ENCODE results near the gene VSTM2B. TPM values are rescaled to one million over a fixed set of nuclear protein-coding genes. Genes with fewer than 3 reads are reported as not detected.

VSTM2B gene
- polyA plus RNA-seq, 1 of the 3 experiments (the other 2 are of a cell fraction) = not detected

DNA sequence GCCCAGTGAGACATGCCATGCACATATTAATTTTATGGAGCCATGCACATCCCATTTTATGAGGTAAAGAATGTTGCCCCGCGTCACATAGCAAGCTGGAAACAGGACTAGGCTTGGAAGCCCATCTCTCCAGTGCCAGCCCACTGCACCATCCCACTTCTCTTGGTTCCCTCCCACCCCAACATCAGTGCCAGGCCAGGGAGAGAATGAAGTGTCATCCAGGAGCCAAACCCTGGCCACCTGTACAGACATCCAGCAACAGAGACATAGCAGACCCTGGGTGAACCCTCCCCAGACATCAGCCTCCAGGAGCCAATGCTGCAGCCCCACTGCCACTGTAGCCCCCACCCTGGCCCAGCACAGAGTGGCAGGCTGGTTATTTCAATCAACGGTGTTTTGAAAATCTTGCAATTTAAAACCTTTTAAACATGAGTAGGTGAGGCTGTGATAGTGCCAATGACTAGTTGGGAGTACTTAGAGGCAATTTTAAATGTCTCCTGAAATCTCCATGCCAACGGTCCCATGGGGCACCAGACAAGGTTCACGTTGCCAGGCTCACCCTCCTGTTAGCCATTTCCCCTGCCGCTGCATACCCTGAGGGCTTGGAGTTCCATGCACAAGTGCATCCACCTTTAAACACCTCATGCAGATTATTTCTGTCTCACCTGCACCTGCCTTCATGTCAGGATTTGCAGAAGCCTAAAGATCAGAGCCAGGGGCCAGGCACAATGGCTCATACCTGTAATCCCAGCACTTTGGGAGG is 34.7 kb downstream of the VSTM2B start:
- Histone ChIP-seq H3K27me3 (ENCODE audit: insufficient read depth) (peaks cover 17% of the 10 kb centered on the region), H3K4me2 (no peak overlapping the region), H3K4me1 (ENCODE audit: control insufficient read depth in 1 of 2, insufficient read depth in 2 of 2, low read depth in 1 of 2, low read length in 1 of 2) (no peaks in the 10 kb centered on the region), H3K9me2 (no peaks in the 10 kb centered on the region), H3K27ac (ENCODE audit: low read depth in 2 of 2, low read length in 1 of 2) (no peak overlapping the region), H3K79me2 (ENCODE audit: insufficient read depth) (no peaks in the 10 kb centered on the region), H3K9me3 (no peaks in the 10 kb centered on the region), H3K9ac (no peak overlapping the region), H3K4me3 (ENCODE audit: low read depth in 2 of 2, low read length in 1 of 2) (no peak overlapping the region), H2AFZ (ENCODE audit: low read depth) (no peak overlapping the region), H3K36me3 (replicated peaks in 1 of 2; ENCODE audit: control insufficient read depth in 1 of 2, insufficient read depth in 2 of 2, low read length in 1 of 2) (no peaks in the 10 kb centered on the region), H3F3A (replicated peaks; ENCODE audit: insufficient read depth) (no peaks in the 10 kb centered on the region), H4K20me1 (ENCODE audit: insufficient read depth) (no peaks in the 10 kb centered on the region)
- DNase-seq = no peak
- CTCF ChIA-PET = no interaction called here
- WGBS (ENCODE audit: low lambda C conversion rate) = 5% methylated on average over 6 of the region's 6 CpGs
- POLR2A ChIA-PET = no interaction called here
- TF ChIP-seq FOXM1 (IDR thresholded peaks at IDR 0.05; ENCODE audit: low read depth) = no peak
- TF ChIP-seq, protein P1, sequence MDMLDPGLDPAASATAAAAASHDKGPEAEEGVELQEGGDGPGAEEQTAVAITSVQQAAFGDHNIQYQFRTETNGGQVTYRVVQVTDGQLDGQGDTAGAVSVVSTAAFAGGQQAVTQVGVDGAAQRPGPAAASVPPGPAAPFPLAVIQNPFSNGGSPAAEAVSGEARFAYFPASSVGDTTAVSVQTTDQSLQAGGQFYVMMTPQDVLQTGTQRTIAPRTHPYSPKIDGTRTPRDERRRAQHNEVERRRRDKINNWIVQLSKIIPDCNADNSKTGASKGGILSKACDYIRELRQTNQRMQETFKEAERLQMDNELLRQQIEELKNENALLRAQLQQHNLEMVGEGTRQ (IDR thresholded peaks at IDR 0.05; ENCODE audit: borderline replicate concordance, low read depth, low read length) = no peak

- WGBS (ENCODE audit: low lambda C conversion rate) = 6% methylated on average over 5 of the region's 9 CpGs
Measured at GRCh38 chr19:29561601-29562000, 35.8 kb downstream of the VSTM2B start.

More at GRCh38 chr19:29561601-29562000, 35.8 kb downstream of the VSTM2B start:
- Histone ChIP-seq H4K20me1 (ENCODE audit: insufficient read depth) (no peaks in the 10 kb centered on the region), H3K27me3 (ENCODE audit: insufficient read depth) (peaks cover 21% of the 10 kb centered on the region), H3K27ac (ENCODE audit: low read depth in 2 of 2, low read length in 1 of 2) (no peak overlapping the region), H3K9ac (no peak overlapping the region), H3K9me3 (no peaks in the 10 kb centered on the region), H3K4me3 (ENCODE audit: low read depth in 2 of 2, low read length in 1 of 2) (no peak overlapping the region), H3K9me2 (no peaks in the 10 kb centered on the region), H3K36me3 (replicated peaks in 1 of 2; ENCODE audit: control insufficient read depth in 1 of 2, insufficient read depth in 2 of 2, low read length in 1 of 2) (no peaks in the 10 kb centered on the region), H3K4me1 (ENCODE audit: control insufficient read depth in 1 of 2, insufficient read depth in 2 of 2, low read depth in 1 of 2, low read length in 1 of 2) (no peaks in the 10 kb centered on the region), H3K4me2 (no peak overlapping the region), H2AFZ (ENCODE audit: low read depth) (no peak overlapping the region), H3F3A (replicated peaks; ENCODE audit: insufficient read depth) (no peaks in the 10 kb centered on the region), H3K79me2 (ENCODE audit: insufficient read depth) (no peaks in the 10 kb centered on the region)
- ChIA-PET CTCF (interaction anchor here (1.0 kb wide), 1 partner anchor 33 kb away, joined by 3 read pairs; no protein-coding TSS in a partner anchor), POLR2A (no interaction called here)
- DNase-seq = no peak
- no peak for TF ChIP-seq JUND (IDR thresholded peaks at IDR 0.05)
- TF ChIP-seq TAF1 (IDR thresholded peaks at IDR 0.05; ENCODE audit: borderline replicate concordance, low read depth, low read length) = no peak
- TF ChIP-seq FOXJ3 (CRISPR knock-in tag; IDR thresholded peaks at IDR 0.05) = no peak
- TF ChIP-seq CHD2 (IDR thresholded peaks at IDR 0.05; ENCODE audit: low read length, partially characterized antibody) = no peak
- no peak for TF ChIP-seq NRF1 (IDR thresholded peaks at IDR 0.05; ENCODE audit: low read depth, low read length)
- TF ChIP-seq RCOR1 (IDR thresholded peaks at IDR 0.05; ENCODE audit: low read length) = no peak
- TF ChIP-seq CTCF (IDR thresholded peaks at IDR 0.05) = no peak
- no peak for TF ChIP-seq EP300 (IDR thresholded peaks at IDR 0.05; ENCODE audit: borderline replicate concordance in 1 of 2, low read depth in 1 of 2, low read length in 1 of 2)
- no peak for TF ChIP-seq SIN3A (IDR thresholded peaks at IDR 0.05; ENCODE audit: borderline replicate concordance, low read depth, low read length)
- no peak for TF ChIP-seq TCF12 (IDR thresholded peaks at IDR 0.05)
- no peak for TF ChIP-seq GABPA (IDR thresholded peaks at IDR 0.05; ENCODE audit: low read depth)
- no peak for TF ChIP-seq MXI1 (IDR thresholded peaks at IDR 0.05; ENCODE audit: low read depth, low read length)
- TF ChIP-seq TEAD4 (IDR thresholded peaks at IDR 0.05; ENCODE audit: borderline replicate concordance, insufficient read depth) = no peak
- TF ChIP-seq FOSL2 (IDR thresholded peaks at IDR 0.05; ENCODE audit: borderline replicate concordance, low read depth) = no peak
- TF ChIP-seq, protein P2, sequence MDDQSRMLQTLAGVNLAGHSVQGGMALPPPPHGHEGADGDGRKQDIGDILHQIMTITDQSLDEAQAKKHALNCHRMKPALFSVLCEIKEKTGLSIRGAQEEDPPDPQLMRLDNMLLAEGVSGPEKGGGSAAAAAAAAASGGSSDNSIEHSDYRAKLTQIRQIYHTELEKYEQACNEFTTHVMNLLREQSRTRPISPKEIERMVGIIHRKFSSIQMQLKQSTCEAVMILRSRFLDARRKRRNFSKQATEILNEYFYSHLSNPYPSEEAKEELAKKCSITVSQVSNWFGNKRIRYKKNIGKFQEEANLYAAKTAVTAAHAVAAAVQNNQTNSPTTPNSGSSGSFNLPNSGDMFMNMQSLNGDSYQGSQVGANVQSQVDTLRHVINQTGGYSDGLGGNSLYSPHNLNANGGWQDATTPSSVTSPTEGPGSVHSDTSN (IDR thresholded peaks at IDR 0.05) = no peak
- no peak for TF ChIP-seq NFIC (IDR thresholded peaks at IDR 0.05; ENCODE audit: borderline replicate concordance)
- TF ChIP-seq RXRA (IDR thresholded peaks at IDR 0.05; ENCODE audit: borderline replicate concordance, low read depth) = no peak
- no peak for TF ChIP-seq REST (IDR thresholded peaks at IDR 0.05; ENCODE audit: low read depth, low read length)
